Measurements from ENCODE around the gene PUS3. TPM values are rescaled to one million over a fixed set of nuclear protein-coding genes. Genes with fewer than 3 reads are reported as not detected.

Gene PUS3
- total RNA-seq, 6 donors from 2014 or later = 2.6 to 22.5 (median 10.0) TPM

GRCh38 chr11:125934473-125934872 lies 31.5 kb upstream of the PUS3 start:
- H3K4me3 ChIP-seq = no peak overlapping the region
- ATAC-seq (ENCODE audit: low FRiP score in 2 of 2) (no peak), DNase-seq (no peak)
- no peak overlapping the region for H3K27ac ChIP-seq
- H3K9me3 ChIP-seq = no peaks in the 10 kb centered on the region
- no peaks in the 10 kb centered on the region for H3K27me3 ChIP-seq
- WGBS, 2 donors = 94 to 95% methylated on average over 8 of the region's 8 CpGs
- no peaks in the 10 kb centered on the region for H3K4me1 ChIP-seq
- H3K36me3 ChIP-seq = no peaks in the 10 kb centered on the region
- no peak for TF ChIP-seq POLR2AphosphoS5 (IDR thresholded peaks at IDR 0.05)
- no peak for TF ChIP-seq POLR2A (IDR thresholded peaks at IDR 0.05)
- no peak for TF ChIP-seq EP300 (IDR thresholded peaks at IDR 0.05)
- TF ChIP-seq CTCF (IDR thresholded peaks at IDR 0.05) = no peak

GRCh38 chr11:125933030-125933813 lies 30.2 kb upstream of the PUS3 start:
- H3K27me3 ChIP-seq = no peaks in the 10 kb centered on the region
- no peak for ATAC-seq (ENCODE audit: low FRiP score in 2 of 2)
- no peak overlapping the region for H3K27ac ChIP-seq
- no peaks in the 10 kb centered on the region for H3K36me3 ChIP-seq
- no peak overlapping the region for H3K4me3 ChIP-seq
- WGBS, 2 donors = 64 to 65% methylated on average over 12 of the region's 12 CpGs
- H3K9me3 ChIP-seq = no peaks in the 10 kb centered on the region
- H3K4me1 ChIP-seq = no peaks in the 10 kb centered on the region
- no peak for TF ChIP-seq POLR2AphosphoS5 (IDR thresholded peaks at IDR 0.05)
- no peak for TF ChIP-seq POLR2A (IDR thresholded peaks at IDR 0.05)
- no peak for TF ChIP-seq EP300 (IDR thresholded peaks at IDR 0.05)
- no peak for TF ChIP-seq CTCF (IDR thresholded peaks at IDR 0.05)
- DNase-seq = no peak

GRCh38 chr11:125932301-125932700 lies 29.3 kb upstream of the PUS3 start:
- Histone ChIP-seq H3K4me3 (no peak overlapping the region), H3K9me3 (no peaks in the 10 kb centered on the region), H3K36me3 (no peaks in the 10 kb centered on the region), H3K27ac (no peak overlapping the region), H3K27me3 (no peaks in the 10 kb centered on the region), H3K4me1 (no peaks in the 10 kb centered on the region)
- no peak for TF ChIP-seq CTCF (IDR thresholded peaks at IDR 0.05)
- no peak for TF ChIP-seq POLR2AphosphoS5 (IDR thresholded peaks at IDR 0.05)
- TF ChIP-seq EP300 (IDR thresholded peaks at IDR 0.05) = no peak
- no peak for TF ChIP-seq POLR2A (IDR thresholded peaks at IDR 0.05)
- DNase-seq = no peak
- WGBS, 2 donors = 75 to 84% methylated on average over 6 to 9 of the region's 9 CpGs
- ATAC-seq (ENCODE audit: low FRiP score in 2 of 2) = no peak

- DNase-seq (no peak), ATAC-seq (ENCODE audit: low FRiP score in 2 of 2) (no peak)
- no peak for TF ChIP-seq POLR2AphosphoS5 (IDR thresholded peaks at IDR 0.05)
- no peak for TF ChIP-seq POLR2A (IDR thresholded peaks at IDR 0.05)
- no peak for TF ChIP-seq CTCF (IDR thresholded peaks at IDR 0.05)
- no peak for TF ChIP-seq EP300 (IDR thresholded peaks at IDR 0.05)
- Histone ChIP-seq H3K4me3 (no peak overlapping the region), H3K9me3 (no peaks in the 10 kb centered on the region), H3K4me1 (no peaks in the 10 kb centered on the region), H3K27ac (no peak overlapping the region), H3K36me3 (no peaks in the 10 kb centered on the region), H3K27me3 (no peaks in the 10 kb centered on the region)
- WGBS, 2 donors = 75 to 80% methylated on average over 6 of the region's 6 CpGs
Measured at GRCh38 chr11:125931668-125932067, 28.7 kb upstream of the PUS3 start.

- Histone ChIP-seq H3K36me3 (no peaks in the 10 kb centered on the region), H3K4me3 (no peak overlapping the region), H3K9me3 (no peaks in the 10 kb centered on the region), H3K27ac (no peak overlapping the region), H3K4me1 (no peaks in the 10 kb centered on the region), H3K27me3 (no peaks in the 10 kb centered on the region)
- no peak for ATAC-seq (ENCODE audit: low FRiP score in 2 of 2)
- 77 to 79% methylated on average over 3 of the region's 3 CpGs for WGBS, 2 donors
- DNase-seq = no peak
- no peak for TF ChIP-seq CTCF (IDR thresholded peaks at IDR 0.05)
- no peak for TF ChIP-seq EP300 (IDR thresholded peaks at IDR 0.05)
- no peak for TF ChIP-seq POLR2A (IDR thresholded peaks at IDR 0.05)
- TF ChIP-seq POLR2AphosphoS5 (IDR thresholded peaks at IDR 0.05) = no peak
Measured at GRCh38 chr11:125931116-125931515, 28.1 kb upstream of the PUS3 start.
